H1 (cell line): Measurements from ENCODE around the gene MEIOSIN. TPM values are rescaled to one million over a fixed set of nuclear protein-coding genes. Genes with fewer than 3 reads are reported as not detected.

Experiments
- ATF2 ChIP-seq: IDR thresholded peaks from 2 replicates; pipeline ENCODE4 v1.6.1; 2012; ENCODE audit warnings: low read length, inconsistent platforms
- CBX8 ChIP-seq: fragments of 300-800, 300-1000 bp; sonication (generic); IDR thresholded peaks from 2 replicates; pipeline ENCODE4 v1.7.1; 2016; ENCODE audit warnings: low read depth, low read length, borderline replicate concordance
- EGR1 ChIP-seq: IDR thresholded peaks from 2 replicates; pipeline ENCODE4 v1.6.1; 2011; ENCODE audit warnings: low read depth, low read length, borderline replicate concordance
- EP300 ChIP-seq, 2 experiments: IDR thresholded peaks; 1 replicate in 1 of 2; 2 replicates in 1 of 2; pipeline ENCODE4 v1.6.1; 2011 to 2012; ENCODE audit warnings: low read depth in 2 of 2, low read length in 2 of 2, mild to moderate bottlenecking in 2 of 2, borderline replicate concordance in 1 of 2, inconsistent platforms in 1 of 2, moderate library complexity in 1 of 2
- GABPA ChIP-seq: IDR thresholded peaks from 2 replicates; pipeline ENCODE4 v1.6.1; 2011; ENCODE audit warnings: mild to moderate bottlenecking, low read length, moderate library complexity, borderline replicate concordance; ENCODE audit not compliant: insufficient read depth
- HDAC2 ChIP-seq, 2 experiments: fragments of 300-600 bp in 1 of 2; sonication (generic) in 1 of 2; IDR thresholded peaks; 2 replicates each; pipeline ENCODE4 v1.6.1; 2011 to 2012; ENCODE audit warnings: low read depth in 2 of 2, low read length in 2 of 2, mild to moderate bottlenecking in 2 of 2, moderate library complexity in 2 of 2, borderline replicate concordance in 1 of 2, inconsistent platforms in 1 of 2
- JUND ChIP-seq: IDR thresholded peaks from 2 replicates; pipeline ENCODE4 v1.6.1; 2011; ENCODE audit warnings: mild to moderate bottlenecking, improper control_type of control experiment, low read length
- KDM1A ChIP-seq: fragments of 200-600, 300-600 bp; sonication (generic); IDR thresholded peaks from 2 replicates; pipeline ENCODE4 v1.7.1; 2016; ENCODE audit warnings: mild to moderate bottlenecking, low read length, borderline replicate concordance
- KDM5A ChIP-seq: fragments of 200-600 bp; IDR thresholded peaks from 2 replicates; pipeline ENCODE4 v1.7.1; 2012; ENCODE audit warnings: mild to moderate bottlenecking, low read length, inconsistent platforms, mixed read lengths
- NRF1 ChIP-seq: IDR thresholded peaks from 2 replicates; pipeline ENCODE4 v1.6.1; 2011; ENCODE audit warnings: mild to moderate bottlenecking, low read depth, low read length, improper control_type of control experiment
- PHF8 ChIP-seq: fragments of 200-600 bp; sonication (generic); conservative IDR thresholded peaks from 2 replicates; pipeline ENCODE4 v1.7.1; 2012; ENCODE audit warnings: low read depth, mild to moderate bottlenecking, inconsistent platforms, low read length, moderate library complexity
- POLR2A ChIP-seq, 2 experiments: IDR thresholded peaks; 1 replicate in 1 of 2; 2 replicates in 1 of 2; pipeline ENCODE4 v1.6.1; 2011; ENCODE audit warnings: low read depth in 2 of 2, low read length in 2 of 2, mild to moderate bottlenecking in 2 of 2; ENCODE audit errors: control extremely low read depth in 1 of 2
- RNF2 ChIP-seq: fragments of 200-900, 300-1000 bp; sonication (generic); IDR thresholded peaks from 2 replicates; pipeline ENCODE4 v1.7.1; 2016; ENCODE audit warnings: borderline replicate concordance, low read depth, mild to moderate bottlenecking, antibody characterized with exemption, low read length; ENCODE audit not compliant: poor library complexity, severe bottlenecking; ENCODE audit errors: missing control alignments
- SP1 ChIP-seq: IDR thresholded peaks from 2 replicates; pipeline ENCODE4 v1.6.1; 2011; ENCODE audit warnings: low read depth, low read length
- SP4 ChIP-seq: IDR thresholded peaks from 2 replicates; pipeline ENCODE4 v1.6.1; 2012; ENCODE audit warnings: low read length, inconsistent platforms
- SUZ12 ChIP-seq: fragments of 200-600 bp; sonication (generic); IDR thresholded peaks from 2 replicates; pipeline ENCODE4 v1.6.1; 2012; ENCODE audit warnings: mild to moderate bottlenecking, inconsistent platforms, low read length, moderate library complexity, mixed read lengths
- TAF1 ChIP-seq: IDR thresholded peaks from 2 replicates; pipeline ENCODE4 v1.6.1; 2011; ENCODE audit warnings: mild to moderate bottlenecking, low read depth, low read length
- polyA plus RNA-seq, 7 experiments: library from polyadenylated mRNA; depleted of rRNA in 3 of 7; stranded (reverse) in 5 of 7; unstranded in 2 of 7; fragments of >200 nt in 5 of 7; fragments of 200-250 nt in 2 of 7; gene quantifications; 1 replicate in 5 of 7; 2 replicates in 1 of 7; 4 replicates in 1 of 7; pipeline versions ENCODE4 v1.2.1 to v1.2.3, GENCODE V29; 2011 to 2013; ENCODE audit warnings: missing spikeins in 2 of 7, mixed read lengths in 2 of 7
- total RNA-seq: library from RNA; stranded (reverse); fragmentation: NEBNext Ultra II Directional; extraction: Animal tissue kit (Norgen Biotek cat#: 25700); gene quantifications from 2 replicates; pipeline ENCODE4 v1.2.1, GENCODE V29; 2021

Gene MEIOSIN
- total and polyA plus RNA-seq, 2 of the 8 experiments (the other 6 are each of a cell fraction or from before 2014, with no cell fraction given): 0.11 TPM; not detected in 1

GRCh38 chr19:45691516-45692186 lies 41.6 kb upstream of the MEIOSIN start, which contains the start of gene SNRPD2 (continued):
- TF ChIP-seq SUZ12 (no peak), JUND (no peak), HDAC2 (IDR thresholded peaks at IDR 0.05; ENCODE audit: borderline replicate concordance in 1 of 2, low read depth in 2 of 2, low read length in 2 of 2) (no peak), SP4 (no peak), POLR2A (IDR thresholded peaks at IDR 0.05; ENCODE audit: control extremely low read depth in 1 of 2, low read depth in 2 of 2, low read length in 2 of 2) (peak; percentile 89 to 94), RNF2 (no peak), EGR1 (no peak), SP1 (no peak), NRF1 (peak; percentile 63), PHF8 (peak; percentile 92), EP300 (IDR thresholded peaks at IDR 0.05; ENCODE audit: borderline replicate concordance in 1 of 2, low read depth in 2 of 2, low read length in 2 of 2) (no peak), GABPA (peak; percentile 92), KDM5A (peak; percentile 59; the same call in 1 of the 2 replicates), KDM1A (no peak), TAF1 (peak; percentile 94), ATF2 (0 out of 2 replicates have a peak, but pooled peaks have one; percentile 11), CBX8 (no peak)
